H1 (cell line): Measurements from ENCODE around the gene CS. TPM values are rescaled to one million over a fixed set of nuclear protein-coding genes. Genes with fewer than 3 reads are reported as not detected.

Source experiments
- CTCF ChIA-PET: fragments of 300-600 bp; sonication (Branson Sonifier 250); formaldehyde crosslinking; loops from one replicate; lab custom pipeline; 2021; ENCODE audit not compliant: partially characterized antibody; lab: Charles Lee
- POLR2A ChIA-PET: fragments of 300-600 bp; sonication (Branson Sonifier 250); formaldehyde crosslinking; loops from one replicate; lab custom pipeline; 2021; ENCODE audit warnings: inconsistent platforms; ENCODE audit not compliant: partially characterized antibody; lab: Charles Lee
- DNase-seq, 2 experiments: peaks; one replicate each; pipeline versions ENCODE4 v3.0.0 to v3.0.0-alpha.2; 2010 to 2022; ENCODE audit warnings: low spot score in 2 of 2, low read depth in 1 of 2, mixed read lengths in 1 of 2
- FAIRE-seq: peaks from 2 replicates; lab custom pipeline; 2011; peaks lifted over from hg19 to GRCh38; lab: Jason Lieb, UNC
- H2AFZ ChIP-seq: 2 replicates; pipeline ENCODE4 v1.8.1; 2012; ENCODE audit warnings: low read length, inconsistent platforms
- H2AK5ac ChIP-seq: 2 replicates; pipeline ENCODE4 v1.6.1; 2013; ENCODE audit warnings: low read depth, low read length
- H2BK120ac ChIP-seq: replicated peaks from 2 replicates; pipeline ENCODE3; 2013; ENCODE audit warnings: low read depth, low read length, inconsistent platforms
- H2BK12ac ChIP-seq: 2 replicates; pipeline ENCODE4 v1.6.1; 2013; ENCODE audit warnings: low read depth, low read length
- H2BK15ac ChIP-seq: 2 replicates; pipeline ENCODE4 v1.6.1; 2013; ENCODE audit warnings: low read length
- H2BK20ac ChIP-seq: 2 replicates; pipeline ENCODE4 v1.6.1; 2013; ENCODE audit warnings: low read length
- H2BK5ac ChIP-seq: 2 replicates; pipeline ENCODE4 v1.6.1; 2013; ENCODE audit warnings: low read depth, low read length
- H3K14ac ChIP-seq: 2 replicates; pipeline ENCODE4 v1.6.1; 2013; ENCODE audit warnings: inconsistent platforms; ENCODE audit not compliant: insufficient read length
- H3K18ac ChIP-seq: 2 replicates; pipeline ENCODE4 v1.6.1; 2013; ENCODE audit warnings: low read length; ENCODE audit errors: extremely low read depth
- H3K23ac ChIP-seq: 2 replicates; pipeline ENCODE4 v1.6.1; 2013; ENCODE audit warnings: inconsistent platforms; ENCODE audit not compliant: insufficient read length
- H3K23me2 ChIP-seq: 2 replicates; pipeline ENCODE4 v1.6.1; 2013; ENCODE audit warnings: low read depth, low read length
- H3K27ac ChIP-seq: 2 replicates; pipeline ENCODE4 v1.6.1; 2011; ENCODE audit warnings: low read depth, low read length, inconsistent platforms
- H3K27me3 ChIP-seq, 4 experiments: replicated peaks in 1 of 4; 1 replicate in 1 of 4; 2 replicates in 3 of 4; pipeline versions ENCODE4 v1.6.1 to v1.8.1; 2011 to 2013; ENCODE audit warnings: low read length in 3 of 4, mild to moderate bottlenecking in 3 of 4, inconsistent platforms in 2 of 4, mixed read lengths in 2 of 4, moderate library complexity in 1 of 4; ENCODE audit not compliant: control insufficient read depth in 3 of 4, insufficient read depth in 3 of 4; ENCODE audit errors: extremely low read depth in 1 of 4
- H3K36me3 ChIP-seq, 4 experiments: 2 replicates each; pipeline versions ENCODE4 v1.6.1 to v1.8.1; 2011 to 2013; ENCODE audit warnings: mild to moderate bottlenecking in 4 of 4, low read length in 3 of 4, moderate library complexity in 2 of 4, control low read depth in 1 of 4, inconsistent platforms in 1 of 4; ENCODE audit not compliant: insufficient read depth in 4 of 4, control insufficient read depth in 2 of 4
- H3K4ac ChIP-seq: replicated peaks from 2 replicates; pipeline ENCODE3; 2013; ENCODE audit warnings: low read length, low read depth, mixed read lengths, inconsistent platforms; ENCODE audit not compliant: insufficient read length
- H3K4me1 ChIP-seq, 4 experiments: replicated peaks in 1 of 4; 1 replicate in 1 of 4; 2 replicates in 3 of 4; pipeline versions ENCODE4 v1.6.1 to v1.8.1; 2011 to 2013; ENCODE audit warnings: low read length in 3 of 4, inconsistent platforms in 2 of 4, mixed read lengths in 1 of 4; ENCODE audit not compliant: insufficient read depth in 4 of 4, control insufficient read depth in 3 of 4
- H3K4me2 ChIP-seq, 2 experiments: 2 replicates each; pipeline versions ENCODE4 v1.6.1 to v1.8.1; 2011 to 2013; ENCODE audit warnings: low read depth in 2 of 2, low read length in 2 of 2, control low read depth in 1 of 2, inconsistent platforms in 1 of 2, mild to moderate bottlenecking in 1 of 2; ENCODE audit not compliant: insufficient read depth in 1 of 2
- H3K4me3 ChIP-seq, 4 experiments: fragments of 200-600, 300-600 bp in 1 of 4; sonication (generic), shearing (Covaris generic), sonication (Bioruptor Twin) in 1 of 4; 2 replicates each; pipeline versions ENCODE4 v1.5.1 to v1.8.1; 2011 to 2016; ENCODE audit warnings: low read length in 4 of 4, low read depth in 3 of 4, control low read depth in 2 of 4, inconsistent platforms in 2 of 4, mild to moderate bottlenecking in 2 of 4, mixed read lengths in 1 of 4, moderate library complexity in 1 of 4; ENCODE audit not compliant: insufficient read depth in 2 of 4; ENCODE audit errors: extremely low read depth in 1 of 4
- H3K56ac ChIP-seq: replicated peaks from 2 replicates; pipeline ENCODE3; 2013; ENCODE audit warnings: low read depth, mild to moderate bottlenecking, mixed read lengths, low read length, inconsistent platforms; ENCODE audit not compliant: insufficient read length
- H3K79me1 ChIP-seq: 2 replicates; pipeline ENCODE4 v1.6.1; 2013; ENCODE audit warnings: low read depth, low read length, control low read depth
- H3K79me2 ChIP-seq, 2 experiments: 2 replicates each; pipeline versions ENCODE4 v1.6.1 to v1.8.1; 2012 to 2013; ENCODE audit warnings: low read length in 2 of 2, mild to moderate bottlenecking in 2 of 2, inconsistent platforms in 1 of 2; ENCODE audit not compliant: insufficient read depth in 2 of 2, control insufficient read depth in 1 of 2
- H3K9ac ChIP-seq, 4 experiments: replicated peaks in 1 of 4; 1 replicate in 1 of 4; 2 replicates in 3 of 4; pipeline versions ENCODE4 v1.6.1 to v1.8.1; 2011 to 2013; ENCODE audit warnings: low read depth in 3 of 4, low read length in 3 of 4, control low read depth in 2 of 4, mild to moderate bottlenecking in 2 of 4, moderate library complexity in 2 of 4, inconsistent platforms in 1 of 4; ENCODE audit errors: extremely low read depth in 1 of 4
- H3K9me3 ChIP-seq, 2 experiments: 2 replicates each; pipeline versions ENCODE4 v1.6.1 to v1.8.1; 2012 to 2013; ENCODE audit warnings: mild to moderate bottlenecking in 2 of 2, moderate library complexity in 2 of 2, control low read depth in 1 of 2, inconsistent platforms in 1 of 2, low read depth in 1 of 2, low read length in 1 of 2, mixed read lengths in 1 of 2; ENCODE audit not compliant: insufficient read depth in 2 of 2
- H4K20me1 ChIP-seq, 2 experiments: replicated peaks in 1 of 2; 2 replicates each; pipeline versions ENCODE3 to v1.8.1; 2011 to 2013; ENCODE audit warnings: inconsistent platforms in 2 of 2, low read length in 2 of 2, mild to moderate bottlenecking in 1 of 2; ENCODE audit not compliant: insufficient read depth in 2 of 2, control insufficient read depth in 1 of 2
- H4K5ac ChIP-seq: 2 replicates; pipeline ENCODE4 v1.6.1; 2013; ENCODE audit warnings: low read length, low read depth, mixed read lengths, inconsistent platforms; ENCODE audit not compliant: insufficient read length
- H4K8ac ChIP-seq: 2 replicates; pipeline ENCODE4 v1.8.0; 2013; ENCODE audit warnings: mild to moderate bottlenecking, moderate library complexity, low read length, inconsistent platforms; ENCODE audit not compliant: insufficient read depth; ENCODE audit errors: extremely low read depth
- H4K91ac ChIP-seq: replicated peaks from 2 replicates; pipeline ENCODE3; 2013; ENCODE audit warnings: low read length, mixed read lengths, inconsistent platforms; ENCODE audit not compliant: insufficient read length
- CEBPB ChIP-seq: IDR thresholded peaks from 2 replicates; pipeline ENCODE4 v1.6.1; 2012; ENCODE audit warnings: low read depth, low read length
- CTCF ChIP-seq, 3 experiments: IDR thresholded peaks; 1 replicate in 2 of 3; 2 replicates in 1 of 3; pipeline versions ENCODE4 v1.5.1 to v1.6.1; 2011; ENCODE audit warnings: low read length in 3 of 3, mild to moderate bottlenecking in 3 of 3, inconsistent platforms in 2 of 3, low read depth in 1 of 3, moderate library complexity in 1 of 3; ENCODE audit not compliant: insufficient read depth in 1 of 3; ENCODE audit errors: control extremely low read depth in 1 of 3
- EGR1 ChIP-seq: IDR thresholded peaks from 2 replicates; pipeline ENCODE4 v1.6.1; 2011; ENCODE audit warnings: low read depth, low read length, borderline replicate concordance
- FOSL1 ChIP-seq: IDR thresholded peaks from 2 replicates; pipeline ENCODE4 v1.6.1; 2011; ENCODE audit warnings: mild to moderate bottlenecking, low read depth, low read length, moderate library complexity; ENCODE audit not compliant: insufficient read depth
- GABPA ChIP-seq: IDR thresholded peaks from 2 replicates; pipeline ENCODE4 v1.6.1; 2011; ENCODE audit warnings: mild to moderate bottlenecking, low read length, moderate library complexity, borderline replicate concordance; ENCODE audit not compliant: insufficient read depth
- KDM1A ChIP-seq: fragments of 200-600, 300-600 bp; sonication (generic); IDR thresholded peaks from 2 replicates; pipeline ENCODE4 v1.7.1; 2016; ENCODE audit warnings: mild to moderate bottlenecking, low read length, borderline replicate concordance
- KDM4A ChIP-seq: IDR thresholded peaks from one replicate; pipeline ENCODE4 v1.7.1; 2012; ENCODE audit warnings: low read depth, mild to moderate bottlenecking, moderate library complexity, low read length, inconsistent platforms; ENCODE audit not compliant: severe bottlenecking
- KDM5A ChIP-seq: fragments of 200-600 bp; IDR thresholded peaks from 2 replicates; pipeline ENCODE4 v1.7.1; 2012; ENCODE audit warnings: mild to moderate bottlenecking, low read length, inconsistent platforms, mixed read lengths
- SP2 ChIP-seq: IDR thresholded peaks from 2 replicates; pipeline ENCODE4 v1.6.1; 2012; ENCODE audit warnings: mild to moderate bottlenecking, low read length, inconsistent platforms
- TAF1 ChIP-seq: IDR thresholded peaks from 2 replicates; pipeline ENCODE4 v1.6.1; 2011; ENCODE audit warnings: mild to moderate bottlenecking, low read depth, low read length
- TBP ChIP-seq: IDR thresholded peaks from 2 replicates; pipeline ENCODE4 v1.6.1; 2011; ENCODE audit warnings: low read depth, low read length, improper control_type of control experiment
- TEAD4 ChIP-seq: IDR thresholded peaks from 2 replicates; pipeline ENCODE4 v1.6.1; 2012; ENCODE audit warnings: low read depth, low read length, inconsistent platforms, mixed read lengths
- polyA plus RNA-seq, 7 experiments: library from polyadenylated mRNA; depleted of rRNA in 3 of 7; stranded (reverse) in 5 of 7; unstranded in 2 of 7; fragments of >200 nt in 5 of 7; fragments of 200-250 nt in 2 of 7; gene quantifications; 1 replicate in 5 of 7; 2 replicates in 1 of 7; 4 replicates in 1 of 7; pipeline versions ENCODE4 v1.2.1 to v1.2.3, GENCODE V29; 2011 to 2013; ENCODE audit warnings: missing spikeins in 2 of 7, mixed read lengths in 2 of 7
- total RNA-seq: library from RNA; stranded (reverse); fragmentation: NEBNext Ultra II Directional; extraction: Animal tissue kit (Norgen Biotek cat#: 25700); gene quantifications from 2 replicates; pipeline ENCODE4 v1.2.1, GENCODE V29; 2021
- TF ChIP-seq, protein P1 (sequence below): IDR thresholded peaks from 2 replicates; pipeline ENCODE4 v1.6.1; 2012; ENCODE audit warnings: inconsistent platforms

Gene CS
- total and polyA plus RNA-seq, 2 of the 8 experiments (the other 6 are each of a cell fraction or from before 2014, with no cell fraction given): 96.6 to 238 TPM

GRCh38 chr12:56280849-56281248 lies 19.3 kb downstream of the CS start:
- no peak for FAIRE-seq
- TF ChIP-seq SP2 (no peak), GABPA (no peak), KDM4A (no peak), EGR1 (no peak), FOSL1 (no peak), TEAD4 (no peak), TAF1 (no peak), CEBPB (no peak), KDM5A (no peak), TBP (no peak), KDM1A (no peak), CTCF (IDR thresholded peaks at IDR 0.05; ENCODE audit: control extremely low read depth in 1 of 3, insufficient read depth in 1 of 3, low read depth in 1 of 3, low read length in 3 of 3) (no peak)
- TF ChIP-seq, protein P1, sequence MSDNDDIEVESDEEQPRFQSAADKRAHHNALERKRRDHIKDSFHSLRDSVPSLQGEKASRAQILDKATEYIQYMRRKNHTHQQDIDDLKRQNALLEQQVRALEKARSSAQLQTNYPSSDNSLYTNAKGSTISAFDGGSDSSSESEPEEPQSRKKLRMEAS: no peak
- TF ChIP-seq, all 59 proteins: peak for 0
- Histone ChIP-seq H3K56ac (no peak overlapping the region), H2BK20ac (no peak overlapping the region), H4K8ac (no peak overlapping the region), H3K4me3 (no peak overlapping the region), H3K14ac (no peak overlapping the region), H4K5ac (no peak overlapping the region), H3K23ac (no peak overlapping the region), H3K18ac (no peak overlapping the region), H3K23me2 (no peaks in the 10 kb centered on the region), H3K79me2 (no peaks in the 10 kb centered on the region), H4K20me1 (no peaks in the 10 kb centered on the region), H3K9me3 (no peaks in the 10 kb centered on the region), H3K4ac (no peak overlapping the region), H2AK5ac (no peak overlapping the region), H3K9ac (no peak overlapping the region), H2BK15ac (no peak overlapping the region), H3K4me2 (no peak overlapping the region), H3K27me3 (no peaks in the 10 kb centered on the region), H3K79me1 (no peaks in the 10 kb centered on the region), H4K91ac (no peak overlapping the region), H2BK12ac (no peak overlapping the region), H2BK5ac (no peak overlapping the region), H3K4me1 (no peaks in the 10 kb centered on the region), H2BK120ac (no peak overlapping the region), H3K27ac (no peak overlapping the region), H2AFZ (no peak overlapping the region), H3K36me3 (peaks cover 13 to 69% (median 50%) of the 10 kb centered on the region in 4 experiments; a peak in 7 of 8 replicates)
- DNase-seq: no peak
- CTCF ChIA-PET: interaction anchor here (0.5 kb wide), 1 partner anchor 345 kb away, joined by 3 read pairs; no protein-coding TSS in a partner anchor
- POLR2A ChIA-PET: no interaction called here
